Measurements from ENCODE around the gene MTMR12.
"Not testable (repeated sequence)": the region's sequence is repeated elsewhere in the genome, so short reads cannot be mapped to it uniquely, and the experiment has no call there.

The MTMR12 gene

DNA sequence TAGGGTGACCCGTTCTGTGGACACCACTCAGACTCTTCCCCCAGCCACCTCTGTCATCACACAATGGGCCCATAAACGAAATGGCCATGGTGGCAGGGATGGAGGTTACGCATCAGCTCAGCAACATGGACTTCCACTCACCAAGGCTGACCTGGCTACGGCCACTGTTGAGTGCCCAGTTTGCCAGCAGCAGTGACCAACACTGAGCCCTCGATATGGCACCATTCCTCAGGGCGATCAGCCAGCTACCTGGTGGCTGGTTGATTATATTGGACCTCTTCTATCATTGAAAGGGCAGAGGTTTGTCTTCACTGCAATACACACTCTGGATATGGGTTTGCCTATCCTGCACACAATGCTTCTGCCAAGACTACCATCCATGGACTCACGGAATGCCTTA is 21.1 kb downstream of the MTMR12 start:
- no peak for FAIRE-seq
- no peak for DNase-seq (ENCODE audit: insufficient read length)
- TF ChIP-seq POLR2AphosphoS5 (IDR thresholded peaks at IDR 0.05; ENCODE audit: low read depth, low read length) (no peak), TAF1 (IDR thresholded peaks at IDR 0.05; ENCODE audit: borderline replicate concordance, low read depth, low read length) (no peak), POLR2A (IDR thresholded peaks at IDR 0.05; ENCODE audit: low read depth, low read length) (no peak)

DNA sequence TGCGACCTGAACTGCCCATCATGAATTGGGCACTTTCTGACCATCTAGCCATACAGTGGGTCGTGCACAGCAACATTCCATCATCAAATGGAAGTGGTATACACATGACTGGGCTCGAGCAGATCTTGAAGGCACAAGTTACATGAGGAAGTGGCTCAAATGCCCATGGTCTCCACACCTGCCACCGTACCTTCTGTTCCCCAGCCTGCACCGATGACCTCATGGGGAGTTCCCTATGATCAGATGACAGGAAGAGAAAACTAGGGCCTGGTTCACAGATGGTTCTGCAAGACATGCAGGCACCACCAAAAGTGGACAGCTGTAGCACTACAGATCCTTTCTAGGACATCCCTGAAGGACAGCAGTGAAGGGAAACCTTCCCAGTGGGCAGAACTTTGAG is 21.8 kb downstream of the MTMR12 start:
- DNase-seq (ENCODE audit: insufficient read length) (no peak), FAIRE-seq (peak; percentile 46)
- no peak for TF ChIP-seq TAF1 (IDR thresholded peaks at IDR 0.05; ENCODE audit: borderline replicate concordance, low read depth, low read length)
- no peak for TF ChIP-seq POLR2A (IDR thresholded peaks at IDR 0.05; ENCODE audit: low read depth, low read length)
- TF ChIP-seq POLR2AphosphoS5 (IDR thresholded peaks at IDR 0.05; ENCODE audit: low read depth, low read length): no peak

DNA sequence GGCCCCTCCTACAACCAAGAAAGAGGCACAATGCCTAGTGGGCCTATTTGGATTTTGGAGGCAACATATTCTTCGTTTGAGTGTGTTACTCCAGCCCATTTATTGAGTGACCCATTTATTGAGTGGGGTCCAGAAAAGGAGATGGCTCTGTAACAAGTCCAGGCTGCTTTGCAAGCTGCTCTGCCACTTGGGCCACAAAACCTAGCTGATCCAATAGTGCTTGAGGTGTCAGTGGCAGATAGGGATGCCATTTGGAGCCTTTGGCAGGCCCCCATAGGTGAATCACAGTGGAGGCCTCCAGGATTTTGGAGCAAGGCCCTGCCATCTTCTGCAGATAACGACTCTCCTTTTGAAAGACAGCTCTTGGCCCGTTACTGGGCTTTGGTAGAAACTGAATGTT is 22.2 kb downstream of the MTMR12 start:
- FAIRE-seq; DNase-seq (ENCODE audit: insufficient read length): not testable (repeated sequence)

DNA sequence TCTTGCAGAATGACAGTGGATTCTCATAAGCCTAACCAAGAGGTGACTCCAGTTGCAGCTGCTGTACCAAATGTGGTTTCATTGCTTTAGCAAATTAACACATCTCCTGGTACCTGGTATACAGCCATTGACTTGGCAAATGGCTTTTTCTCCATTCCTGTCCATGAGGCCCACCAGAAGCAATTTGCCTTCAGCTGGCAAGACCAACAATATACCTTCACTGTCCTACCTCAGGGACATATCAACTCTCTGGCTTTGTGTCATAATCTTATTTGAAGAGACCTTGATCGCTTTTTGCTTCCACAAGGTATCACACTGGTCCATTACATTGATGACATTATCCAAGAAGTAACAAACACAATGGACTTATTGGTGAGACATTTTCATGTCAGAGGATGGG is 22.8 kb downstream of the MTMR12 start:
- not testable (repeated sequence) for DNase-seq (ENCODE audit: insufficient read length); FAIRE-seq

DNA sequence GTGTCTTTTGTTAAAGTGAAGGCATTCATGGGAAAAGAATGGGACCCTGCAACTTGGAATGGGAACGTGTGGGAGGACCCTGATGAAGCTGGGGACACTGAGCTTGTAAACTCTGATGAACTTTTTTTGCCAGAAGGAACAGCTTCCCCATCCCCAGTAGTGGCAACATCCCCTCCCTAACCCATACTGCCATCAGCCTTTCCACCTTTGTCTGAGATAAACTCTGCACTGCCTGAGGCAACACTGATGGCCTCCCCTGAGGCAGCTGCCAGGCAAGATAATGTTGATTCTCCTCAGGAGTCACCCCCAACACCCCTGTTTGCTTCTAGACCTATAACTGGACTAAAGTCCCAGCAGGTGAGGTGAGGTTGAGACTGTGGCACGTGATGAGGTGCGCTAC is 24.6 kb downstream of the MTMR12 start:
- FAIRE-seq; DNase-seq (ENCODE audit: insufficient read length): not testable (repeated sequence)

DNA sequence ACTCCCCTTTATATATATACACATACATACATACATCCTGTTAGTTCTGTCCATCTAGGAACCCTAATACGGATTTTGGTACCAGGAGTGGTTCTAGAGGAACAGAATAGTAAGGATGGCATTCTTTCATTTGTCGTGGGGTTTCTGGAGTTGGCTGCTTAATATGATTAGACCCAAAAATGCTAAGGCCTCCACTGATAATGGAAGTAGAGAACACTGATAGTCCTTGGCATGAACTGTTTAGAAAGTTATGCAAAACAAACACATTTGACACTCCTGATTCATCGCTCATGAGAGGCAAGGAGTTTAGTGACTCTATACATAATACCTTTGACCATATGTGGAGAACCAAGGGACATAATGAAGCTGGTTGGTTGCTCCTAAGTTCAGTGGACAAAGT is 25.2 kb downstream of the MTMR12 start:
- not testable (repeated sequence) for DNase-seq (ENCODE audit: insufficient read length); FAIRE-seq

DNA sequence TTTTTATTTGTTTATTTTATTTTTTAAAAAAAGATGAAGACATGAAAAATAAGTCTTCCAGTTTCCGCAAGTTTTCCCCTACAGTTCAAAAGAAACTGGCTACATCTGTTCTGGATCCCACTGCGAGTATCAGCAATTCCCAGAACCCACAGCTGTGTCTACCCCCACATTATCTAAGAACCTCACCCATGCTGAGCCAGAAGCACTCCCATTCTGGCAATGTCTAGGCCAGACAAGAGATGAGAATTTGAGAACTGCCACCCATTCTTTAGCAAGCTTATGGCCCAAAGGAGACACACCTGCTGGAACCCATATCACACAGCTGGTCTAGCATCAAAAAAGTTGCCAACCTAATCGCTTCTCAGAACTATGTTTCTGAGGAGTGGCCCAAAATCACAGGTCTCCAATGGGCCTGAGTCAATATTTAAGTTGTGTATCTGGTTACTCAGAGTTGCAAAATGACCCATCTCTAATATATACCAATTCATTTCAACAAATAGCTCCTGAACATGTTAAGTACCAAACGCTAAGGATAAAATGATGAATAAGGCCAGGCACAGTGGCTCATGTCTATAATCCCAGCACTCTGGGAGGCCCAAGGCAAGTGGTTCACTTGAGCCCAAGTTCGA is 27.1 kb downstream of the MTMR12 start:
- FAIRE-seq (no peak), DNase-seq (ENCODE audit: insufficient read length) (no peak)
- no peak for TF ChIP-seq TAF1 (IDR thresholded peaks at IDR 0.05; ENCODE audit: borderline replicate concordance, low read depth, low read length)

DNA sequence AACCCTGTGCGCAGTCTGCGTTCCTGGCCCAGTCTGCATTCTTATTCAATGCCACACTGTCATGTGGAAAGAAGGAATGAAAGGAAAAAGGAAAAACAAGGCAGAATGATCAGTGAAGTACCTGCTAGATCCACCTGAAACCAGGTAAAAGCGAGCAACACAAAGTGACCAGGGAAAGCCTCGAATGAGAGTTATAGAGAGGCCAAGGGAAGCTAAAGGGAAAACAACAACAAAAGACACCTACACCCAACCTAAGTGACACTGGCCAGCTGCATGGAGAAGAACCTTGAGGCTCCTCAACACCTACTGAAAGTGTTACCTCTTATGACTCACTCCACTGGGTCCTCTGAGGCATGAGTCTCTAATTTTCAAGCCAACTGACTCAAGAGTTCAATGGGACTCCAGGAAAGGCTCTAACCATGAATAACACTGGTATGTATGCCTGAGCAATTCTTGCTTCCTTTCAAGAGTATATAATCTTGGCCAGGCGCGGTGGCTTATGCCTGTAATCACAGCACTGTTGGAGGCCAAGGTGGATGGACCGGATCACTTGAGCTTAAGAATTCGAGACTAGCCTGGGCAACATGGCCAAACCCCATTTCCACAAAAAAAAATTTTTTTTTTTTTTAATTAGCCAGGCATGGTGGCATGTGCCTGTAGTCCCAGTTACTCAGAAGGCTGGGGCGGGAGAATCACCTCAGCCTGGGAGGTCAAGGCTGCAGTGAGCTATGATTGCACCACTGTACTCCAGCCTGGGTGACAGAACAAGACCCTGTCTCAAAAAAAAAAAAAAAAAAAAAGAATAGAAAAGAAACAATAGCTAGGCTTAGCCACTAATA is 29.0 kb downstream of the MTMR12 start:
- DNase-seq (ENCODE audit: insufficient read length): no peak

DNA sequence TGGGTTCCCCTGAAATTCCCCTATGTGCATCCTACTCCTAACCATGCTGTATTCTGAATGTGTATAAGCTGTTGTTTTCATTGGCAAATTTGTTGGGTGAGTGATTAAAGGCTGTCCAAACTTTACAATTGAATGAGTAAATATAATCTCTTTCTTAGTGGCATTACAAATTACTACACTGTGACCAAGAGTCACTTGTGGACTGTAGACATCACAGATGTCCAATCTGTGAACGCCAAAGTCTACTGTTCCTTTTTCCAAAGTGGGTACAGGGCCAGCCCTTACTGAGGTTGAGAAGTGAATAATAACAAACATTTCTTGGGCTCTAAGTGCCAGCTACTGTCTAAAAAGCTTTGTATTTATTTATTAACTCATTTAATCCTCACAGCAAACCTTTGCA is 29.7 kb downstream of the MTMR12 start:
- FAIRE-seq (no peak), DNase-seq (ENCODE audit: insufficient read length) (no peak)
- TF ChIP-seq POLR2AphosphoS5 (IDR thresholded peaks at IDR 0.05; ENCODE audit: low read depth, low read length) (no peak), TAF1 (IDR thresholded peaks at IDR 0.05; ENCODE audit: borderline replicate concordance, low read depth, low read length) (no peak), POLR2A (IDR thresholded peaks at IDR 0.05; ENCODE audit: low read depth, low read length) (no peak)

More for the DNA sequence above, 29.0 kb downstream of the MTMR12 start:
- no peak for FAIRE-seq
- no peak for TF ChIP-seq TAF1 (IDR thresholded peaks at IDR 0.05; ENCODE audit: borderline replicate concordance, low read depth, low read length)

DNA sequence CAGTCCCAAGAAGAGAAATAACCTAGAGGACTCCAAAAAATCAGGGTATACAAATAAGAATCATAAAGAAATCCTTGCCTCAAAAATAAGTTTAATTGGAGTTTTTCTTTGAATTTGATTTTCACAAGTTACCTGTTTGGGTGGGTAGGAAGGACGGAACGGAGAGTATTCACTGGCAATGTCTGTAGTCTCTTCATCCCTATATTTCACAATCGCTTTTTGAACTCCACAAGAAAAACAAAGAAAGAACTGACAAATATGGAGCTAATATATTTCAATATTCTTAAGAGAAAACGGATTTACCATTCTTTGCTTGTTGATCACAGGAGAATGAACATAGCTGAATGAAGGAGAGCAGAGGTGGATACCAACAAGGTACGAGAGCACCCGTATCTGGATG is 30.1 kb downstream of the MTMR12 start:
- TF ChIP-seq TAF1 (IDR thresholded peaks at IDR 0.05; ENCODE audit: borderline replicate concordance, low read depth, low read length) (no peak), POLR2AphosphoS5 (IDR thresholded peaks at IDR 0.05; ENCODE audit: low read depth, low read length) (no peak), POLR2A (IDR thresholded peaks at IDR 0.05; ENCODE audit: low read depth, low read length) (no peak)
- DNase-seq (ENCODE audit: insufficient read length): no peak
- no peak for FAIRE-seq

DNA sequence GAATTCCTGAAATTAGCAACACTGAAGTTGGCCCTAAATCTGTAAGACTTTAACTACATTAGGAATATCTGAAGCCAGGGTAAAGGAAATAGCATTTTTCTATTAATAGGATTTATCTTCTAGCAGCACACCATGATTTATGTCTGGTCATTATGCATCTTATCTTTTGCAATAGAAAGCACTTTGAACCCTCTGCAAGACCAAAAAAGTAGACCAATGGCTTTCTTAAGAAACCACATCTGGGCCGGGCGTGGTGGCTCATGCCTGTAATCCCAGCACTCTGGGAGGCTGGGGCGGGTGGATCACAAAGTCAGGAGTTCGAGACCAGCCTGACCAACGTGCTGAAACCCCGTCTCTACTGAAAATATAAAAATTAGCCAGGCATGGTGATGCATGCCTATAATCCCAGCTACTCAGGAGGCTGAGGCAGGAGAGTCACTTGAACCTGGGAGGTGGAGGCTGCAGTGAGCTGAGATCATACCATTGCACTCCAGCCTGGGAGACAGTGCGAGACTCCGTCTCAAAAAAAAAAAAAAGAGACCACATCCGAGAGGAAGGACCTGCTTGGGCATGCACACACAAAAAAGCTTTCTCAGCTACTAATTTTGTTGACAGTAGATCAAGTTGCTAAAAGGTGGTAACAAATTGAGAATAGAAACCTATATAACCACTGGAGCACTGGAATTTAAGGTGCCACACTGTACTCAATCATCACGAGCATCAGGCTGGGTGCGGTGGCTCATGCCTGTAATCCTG is 31.2 kb downstream of the MTMR12 start:
- not testable (repeated sequence) for FAIRE-seq; DNase-seq (ENCODE audit: insufficient read length)

DNA sequence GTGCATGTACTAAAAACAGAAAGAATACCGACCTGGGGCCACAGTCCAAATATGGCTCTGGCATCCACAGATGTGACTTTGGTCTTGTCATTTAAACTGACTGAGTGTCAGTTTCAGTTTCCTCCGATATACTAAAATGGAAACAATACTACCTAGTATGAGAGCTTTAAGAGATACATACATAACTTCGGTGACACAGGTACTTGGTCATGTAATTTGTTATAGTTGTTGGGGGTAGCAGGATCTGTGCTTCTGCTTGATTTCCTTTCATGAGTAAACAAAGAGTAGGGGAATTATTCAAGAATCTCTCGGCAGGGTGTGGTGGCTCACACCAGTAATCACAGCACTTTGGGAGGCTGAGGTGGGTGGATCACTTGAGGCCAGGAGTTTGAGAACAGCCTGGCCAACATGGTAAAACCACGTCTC is 32.1 kb downstream of the MTMR12 start:
- TF ChIP-seq TAF1 (IDR thresholded peaks at IDR 0.05; ENCODE audit: borderline replicate concordance, low read depth, low read length) (no peak), POLR2AphosphoS5 (IDR thresholded peaks at IDR 0.05; ENCODE audit: low read depth, low read length) (no peak), POLR2A (IDR thresholded peaks at IDR 0.05; ENCODE audit: low read depth, low read length) (no peak)
- no peak for DNase-seq (ENCODE audit: insufficient read length)
- FAIRE-seq: peak; percentile 42

DNA sequence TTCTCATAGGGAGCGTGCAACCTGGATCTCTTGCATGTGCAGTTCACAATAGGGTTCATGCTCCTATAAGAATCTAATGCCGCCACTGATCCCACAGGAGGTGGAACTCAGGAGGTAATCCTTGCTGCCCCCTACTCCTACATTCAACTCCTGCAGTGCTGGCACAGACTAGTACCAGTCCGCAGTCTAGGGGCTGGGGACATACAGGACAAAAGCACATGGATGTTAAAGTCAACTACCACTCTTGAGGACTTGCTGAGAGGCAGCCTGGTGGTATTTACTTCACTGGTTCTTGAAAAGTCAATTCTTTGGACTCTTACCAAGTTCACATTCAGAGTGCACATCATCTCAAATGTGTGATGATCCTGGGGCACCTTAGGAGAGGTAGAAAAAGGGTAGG is 33.0 kb downstream of the MTMR12 start:
- no peak for TF ChIP-seq TAF1 (IDR thresholded peaks at IDR 0.05; ENCODE audit: borderline replicate concordance, low read depth, low read length)
- FAIRE-seq: no peak

More for the DNA sequence above, 33.0 kb downstream of the MTMR12 start:
- no peak for DNase-seq (ENCODE audit: insufficient read length)

Data from GM12892 (cell line).